Breast epithelium (tissue), 3 donors: ENCODE results near the gene SERPINB8. TPM values are rescaled to one million over a fixed set of nuclear protein-coding genes. Genes with fewer than 3 reads are reported as not detected.

Experiments
- total RNA-seq, 3 donors: library from RNA; depleted of rRNA; stranded (reverse); fragments of >200 nt; gene quantifications; one replicate each; pipeline ENCODE4 v1.1.0, GENCODE V29; 2016

Gene SERPINB8
- total RNA-seq, 3 donors from 2014 or later, result 13.1 to 16.0 (median 13.5) TPM

Other genes starting within 250 kb of the SERPINB8 start
- not detected for gene SERPINB7, start 194.7 kb upstream of the SERPINB8 start, total RNA-seq
- 10 to 100 TPM in 1 of 3 donors, under 1 TPM in 1, not detected in 1; 0.32 to 16.2 TPM for gene SERPINB2, start 82.4 kb upstream of the SERPINB8 start, total RNA-seq
- gene SERPINB10, start 62.1 kb upstream of the SERPINB8 start, total RNA-seq, result under 1 TPM in 1 of 3 donors, not detected in 2; 0.15 TPM
- gene HMSD, start 20.8 kb upstream of the SERPINB8 start, total RNA-seq, result under 1 TPM in 1 of 3 donors, not detected in 2; 0.29 TPM
- gene LINC00305, start 179.0 kb downstream of the SERPINB8 start, total RNA-seq, result not detected